RWPE2 (cell line): ENCODE measurements around the gene CLCA1.

Experiments
- ATAC-seq: fragments of 200-7000 bp; cut with Tn5 transposase; 3 replicates; pipeline ENCODE4 v1.9.1; 2021; ENCODE audit warnings: low read depth
- DNase-seq: peaks from one replicate; pipeline ENCODE4 v3.0.0-alpha.2; 2020; ENCODE audit warnings: low spot score
- H3K27ac ChIP-seq: fragments of 450-650 bp; 2 replicates; pipeline ENCODE4 v1.5.1; 2017; ENCODE audit warnings: mild to moderate bottlenecking; ENCODE audit not compliant: poor library complexity, severe bottlenecking
- H3K27me3 ChIP-seq: fragments of 250-450 bp; sonication (Bioruptor Pico); 2 replicates; pipeline ENCODE4 v1.5.1; 2021; ENCODE audit warnings: mild to moderate bottlenecking, moderate library complexity; ENCODE audit not compliant: insufficient read depth, poor library complexity, severe bottlenecking
- H3K36me3 ChIP-seq: fragments of 250-450 bp; sonication (Bioruptor Pico); 2 replicates; pipeline ENCODE4 v1.5.1; 2020; ENCODE audit warnings: low read depth, mild to moderate bottlenecking, moderate library complexity
- H3K4me1 ChIP-seq: fragments of 250-450 bp; sonication (Bioruptor Pico); 2 replicates; pipeline ENCODE4 v1.5.1; 2021; ENCODE audit warnings: mild to moderate bottlenecking, moderate library complexity; ENCODE audit not compliant: insufficient read depth, poor library complexity, severe bottlenecking
- H3K4me3 ChIP-seq: fragments of 250-450 bp; sonication (Bioruptor Pico); 2 replicates; pipeline ENCODE4 v1.5.1; 2021; ENCODE audit warnings: mild to moderate bottlenecking, moderate library complexity; ENCODE audit not compliant: severe bottlenecking
- H3K9me3 ChIP-seq: fragments of 250-450 bp; sonication (Bioruptor Pico); 2 replicates; pipeline ENCODE4 v1.5.1; 2021; ENCODE audit warnings: mild to moderate bottlenecking, moderate library complexity; ENCODE audit not compliant: severe bottlenecking
- CTCF ChIP-seq: fragments of 450-650 bp; IDR thresholded peaks from one replicate; pipeline ENCODE4 v1.5.1; 2017; ENCODE audit warnings: mild to moderate bottlenecking, moderate library complexity; ENCODE audit not compliant: poor library complexity, severe bottlenecking

CLCA1 gene

GRCh38 chr1:86530211-86530845, 61.6 kb downstream of the CLCA1 start:
- Histone ChIP-seq H3K27ac (no peak overlapping the region), H3K9me3 (no peaks in the 10 kb centered on the region), H3K4me1 (peaks cover 4% of the 10 kb centered on the region), H3K4me3 (no peak overlapping the region), H3K27me3 (no peaks in the 10 kb centered on the region), H3K36me3 (no peaks in the 10 kb centered on the region)
- DNase-seq = no peak
- no peak for ATAC-seq
- TF ChIP-seq CTCF = no peak

GRCh38 chr1:86537928-86538695, 69.4 kb downstream of the CLCA1 start:
- DNase-seq (no peak), ATAC-seq (no peak)
- H3K4me3 ChIP-seq = no peak overlapping the region
- H3K36me3 ChIP-seq = no peaks in the 10 kb centered on the region
- peaks cover 13% of the 10 kb centered on the region for H3K4me1 ChIP-seq
- no peak for TF ChIP-seq CTCF
- H3K27ac ChIP-seq = no peak overlapping the region
- H3K27me3 ChIP-seq = no peaks in the 10 kb centered on the region
- H3K9me3 ChIP-seq = no peaks in the 10 kb centered on the region

- no peak for TF ChIP-seq CTCF
- ATAC-seq (no peak), DNase-seq (no peak)
- Histone ChIP-seq H3K27ac (no peak overlapping the region), H3K27me3 (no peaks in the 10 kb centered on the region), H3K9me3 (no peaks in the 10 kb centered on the region), H3K36me3 (no peaks in the 10 kb centered on the region), H3K4me3 (no peak overlapping the region), H3K4me1 (peaks cover 18% of the 10 kb centered on the region)
Observed at GRCh38 chr1:86538775-86539174, 70.0 kb downstream of the CLCA1 start.

- no peaks in the 10 kb centered on the region for H3K9me3 ChIP-seq
- peak overlapping the region; percentile 52 for H3K27ac ChIP-seq
- H3K36me3 ChIP-seq = no peaks in the 10 kb centered on the region
- H3K4me1 ChIP-seq = peaks cover 23% of the 10 kb centered on the region
- no peak overlapping the region for H3K4me3 ChIP-seq
- ATAC-seq (no peak), DNase-seq (no peak)
- H3K27me3 ChIP-seq = no peaks in the 10 kb centered on the region
- TF ChIP-seq CTCF = no peak
Observed at GRCh38 chr1:86541859-86542258, 73.1 kb downstream of the CLCA1 start.

- Histone ChIP-seq H3K4me3 (no peak overlapping the region), H3K27ac (peak overlapping the region; percentile 52), H3K4me1 (peaks cover 28% of the 10 kb centered on the region), H3K27me3 (no peaks in the 10 kb centered on the region), H3K36me3 (no peaks in the 10 kb centered on the region), H3K9me3 (no peaks in the 10 kb centered on the region)
- TF ChIP-seq CTCF = no peak
- peak; percentile 87 for ATAC-seq
- DNase-seq = no peak
Observed at GRCh38 chr1:86542631-86543030, 73.9 kb downstream of the CLCA1 start.
